CD14-positive monocyte (primary cell): ENCODE data around the gene RBMS3. TPM values are rescaled to one million over a fixed set of nuclear protein-coding genes. Genes with fewer than 3 reads are reported as not detected.

Source experiments
- DNase-seq, 3 donors: peaks; one replicate each; pipeline ENCODE4 v3.0.0-alpha.2; 2011 to 2022
- H2AFZ ChIP-seq: 2 replicates; pipeline ENCODE4 v1.6.0; 2012; ENCODE audit warnings: mild to moderate bottlenecking, low read depth, low read length, inconsistent platforms; ENCODE audit not compliant: insufficient read depth, poor library complexity, severe bottlenecking
- H3K27ac ChIP-seq, 2 donors: 1 replicate in 1 of 2; 2 replicates in 1 of 2; pipeline ENCODE4 v1.5.1; 2012 to 2013; ENCODE audit warnings: low read length in 2 of 2, control low read depth in 1 of 2, inconsistent platforms in 1 of 2, low read depth in 1 of 2, mild to moderate bottlenecking in 1 of 2
- H3K27me3 ChIP-seq, 2 donors: one replicate each; pipeline versions ENCODE4 v1.6.0 to v1.6.1; 2011 to 2013; ENCODE audit warnings: low read length in 2 of 2; ENCODE audit not compliant: control insufficient read depth in 2 of 2, insufficient read depth in 2 of 2
- H3K36me3 ChIP-seq, 2 donors: replicated peaks in 1 of 2; 1 replicate in 1 of 2; 2 replicates in 1 of 2; pipeline versions ENCODE4 v1.5.1 to v1.6.1; 2012 to 2013; ENCODE audit warnings: low read length in 2 of 2, control low read depth in 1 of 2, inconsistent platforms in 1 of 2, mild to moderate bottlenecking in 1 of 2; ENCODE audit not compliant: insufficient read depth in 2 of 2, control insufficient read depth in 1 of 2
- H3K4me1 ChIP-seq, 2 donors: 1 replicate in 1 of 2; 2 replicates in 1 of 2; pipeline versions ENCODE4 v1.5.1 to v1.6.1; 2012 to 2013; ENCODE audit warnings: low read length in 2 of 2, control low read depth in 1 of 2, inconsistent platforms in 1 of 2, mild to moderate bottlenecking in 1 of 2, moderate library complexity in 1 of 2; ENCODE audit not compliant: insufficient read depth in 2 of 2, control insufficient read depth in 1 of 2
- H3K4me2 ChIP-seq: replicated peaks from 2 replicates; pipeline ENCODE3; 2012; ENCODE audit warnings: low read length, moderate library complexity, mild to moderate bottlenecking; ENCODE audit not compliant: poor library complexity, severe bottlenecking; ENCODE audit errors: extremely low read depth
- H3K4me3 ChIP-seq, 3 experiments: fragments of 200-600 bp in 1 of 3; sonication (generic) in 1 of 3; replicated peaks in 1 of 3; 1 replicate in 2 of 3; 2 replicates in 1 of 3; pipeline ENCODE4 v1.5.1; 2011 to 2013; ENCODE audit warnings: low read length in 3 of 3, mild to moderate bottlenecking in 3 of 3, control low read depth in 2 of 3, low read depth in 2 of 3, inconsistent platforms in 1 of 3, moderate library complexity in 1 of 3
- H3K79me2 ChIP-seq: 2 replicates; pipeline ENCODE4 v1.6.0; 2012; ENCODE audit warnings: mild to moderate bottlenecking, control low read depth, inconsistent platforms, low read length, moderate library complexity; ENCODE audit not compliant: insufficient read depth
- H3K9ac ChIP-seq: 2 replicates; pipeline ENCODE4 v1.6.0; 2017; ENCODE audit warnings: low read length, mild to moderate bottlenecking; ENCODE audit not compliant: insufficient read depth, poor library complexity, severe bottlenecking
- H3K9me3 ChIP-seq, 2 donors: replicated peaks in 1 of 2; 1 replicate in 1 of 2; 2 replicates in 1 of 2; pipeline versions ENCODE4 v1.5.1 to v1.6.1; 2012 to 2013; ENCODE audit warnings: low read length in 2 of 2, control low read depth in 1 of 2; ENCODE audit not compliant: control insufficient read depth in 1 of 2, insufficient read depth in 1 of 2
- H4K20me1 ChIP-seq: 2 replicates; pipeline ENCODE4 v1.6.0; 2012; ENCODE audit warnings: mild to moderate bottlenecking, low read length, control low read depth, moderate library complexity; ENCODE audit not compliant: insufficient read depth
- H3K27ac Mint-ChIP-seq, 7 donors: one replicate each; pipeline ENCODE4 v1.8.0; 2020; ENCODE audit warnings: mild to moderate bottlenecking in 7 of 7, mixed read lengths in 7 of 7, moderate library complexity in 6 of 7, inconsistent platforms in 2 of 7
- H3K27me3 Mint-ChIP-seq, 3 donors: one replicate each; pipeline ENCODE4 v1.8.0; 2021 to 2022; ENCODE audit warnings: low read depth in 3 of 3, mild to moderate bottlenecking in 3 of 3, mixed read lengths in 3 of 3, moderate library complexity in 3 of 3, inconsistent platforms in 1 of 3
- H3K36me3 Mint-ChIP-seq, 2 donors: one replicate each; pipeline ENCODE4 v1.8.0; 2020; ENCODE audit warnings: mixed read lengths in 2 of 2, inconsistent platforms in 1 of 2, mild to moderate bottlenecking in 1 of 2
- H3K4me1 Mint-ChIP-seq: one replicate; pipeline ENCODE4 v1.8.0; 2020; ENCODE audit warnings: mild to moderate bottlenecking, mixed read lengths
- H3K4me3 Mint-ChIP-seq, 2 donors: one replicate each; pipeline ENCODE4 v1.8.0; 2020; ENCODE audit warnings: mild to moderate bottlenecking in 2 of 2, mixed read lengths in 2 of 2, moderate library complexity in 1 of 2
- H3K9me3 Mint-ChIP-seq, 7 donors: one replicate each; pipeline ENCODE4 v1.8.0; 2020 to 2022; ENCODE audit warnings: mixed read lengths in 7 of 7, mild to moderate bottlenecking in 6 of 7, moderate library complexity in 6 of 7, inconsistent platforms in 2 of 7
- CTCF ChIP-seq: fragments of 200-600 bp; IDR thresholded peaks from one replicate; pipeline ENCODE4 v1.8.0; 2022; ENCODE audit warnings: antibody characterized with exemption, mild to moderate bottlenecking
- WGBS: methylation state at CpG from one replicate; pipeline ENCODE4 v1.1.5; 2013; ENCODE audit warnings: missing lambda C conversion rate; ENCODE audit not compliant: insufficient coverage; 5-methylcytosine and 5-hydroxymethylcytosine counted together
- intact Hi-C, 2 donors: fragments of 100-400 bp; cut with micrococcal nuclease; formaldehyde crosslinking; loops; one replicate each; pipeline versions ENCODE4 v1.15.0 to v1.15.1; 2023
- polyA plus RNA-seq, 3 donors: library from polyadenylated mRNA; depleted of rRNA in 1 of 3; unstranded in 2 of 3; stranded (reverse) in 1 of 3; fragments of 300-500 nt in 2 of 3; fragments of >200 nt in 1 of 3; fragmentation: Illumina TruSeq in 2 of 3; gene quantifications; 1 replicate in 2 of 3; 2 replicates in 1 of 3; pipeline ENCODE4 v1.2.3, GENCODE V29; 2012 to 2021

Gene RBMS3
- polyA plus RNA-seq, 3 donors: not detected

GRCh38 chr3:29494305-29495036 lies 213.6 kb downstream of the RBMS3 start:
- Mint-ChIP-seq H3K4me1 (no peaks in the 10 kb centered on the region), H3K27me3 (peaks cover 0 to 2% (median 2%) of the 10 kb centered on the region in 3 donors), H3K4me3 (no peak overlapping the region), H3K36me3 (no peaks in the 10 kb centered on the region), H3K27ac (no peak overlapping the region), H3K9me3 (peaks cover 0 to 3% (median 2%) of the 10 kb centered on the region in 7 donors)
- no peak for DNase-seq
- no peak overlapping the region for H3K9ac ChIP-seq
- H3K9me3 ChIP-seq: no peaks in the 10 kb centered on the region
- intact Hi-C loops: no loop called here
- WGBS: no CpG with 5 or more reads among the region's 6 CpGs
- H3K79me2 ChIP-seq: no peaks in the 10 kb centered on the region
- no peaks in the 10 kb centered on the region for H4K20me1 ChIP-seq
- no peaks in the 10 kb centered on the region for H3K4me1 ChIP-seq
- no peaks in the 10 kb centered on the region for H3K27me3 ChIP-seq
- H3K36me3 ChIP-seq: no peaks in the 10 kb centered on the region
- H3K4me3 ChIP-seq: no peak overlapping the region
- H3K27ac ChIP-seq: no peak overlapping the region
- no peak overlapping the region for H3K4me2 ChIP-seq
- no peak overlapping the region for H2AFZ ChIP-seq
- no peak for TF ChIP-seq CTCF

- no peaks in the 10 kb centered on the region for H3K36me3 Mint-ChIP-seq
Observed at GRCh38 chr3:29497282-29497681, 216.4 kb downstream of the RBMS3 start.

More at GRCh38 chr3:29497282-29497681, 216.4 kb downstream of the RBMS3 start:
- Histone ChIP-seq H3K36me3 (no peaks in the 10 kb centered on the region), H3K4me3 (no peak overlapping the region), H2AFZ (no peak overlapping the region), H3K4me1 (no peaks in the 10 kb centered on the region), H3K79me2 (no peaks in the 10 kb centered on the region), H3K9me3 (no peaks in the 10 kb centered on the region), H4K20me1 (no peaks in the 10 kb centered on the region), H3K4me2 (no peak overlapping the region), H3K27ac (no peak overlapping the region), H3K9ac (no peak overlapping the region), H3K27me3 (no peaks in the 10 kb centered on the region)
- H3K4me3 Mint-ChIP-seq: no peak overlapping the region
- H3K9me3 Mint-ChIP-seq: peaks cover 0 to 2% (median 2%) of the 10 kb centered on the region in 7 donors
- 43% methylated on average over 1 of the region's 5 CpGs for WGBS
- H3K27ac Mint-ChIP-seq: no peak overlapping the region
- no peak for DNase-seq
- peaks cover 0 to 4% (median 0%) of the 10 kb centered on the region in 3 donors for H3K27me3 Mint-ChIP-seq
- intact Hi-C loops: no loop called here
- TF ChIP-seq CTCF: no peak
- no peaks in the 10 kb centered on the region for H3K4me1 Mint-ChIP-seq
